GM12878 (cell line): ENCODE results near the gene ANKRD50. TPM values are rescaled to one million over a fixed set of nuclear protein-coding genes. Genes with fewer than 3 reads are reported as not detected.

ENCODE experiments used
- ATAC-seq: fragments of 200-7000 bp; cut with Tn5 transposase; 3 replicates; pipeline ENCODE4 v1.9.1; 2020; ENCODE audit warnings: mild to moderate bottlenecking, moderate library complexity
- BruUV-seq: library from RNA; stranded (reverse); fragments of 400-500 nt; replicated peaks from 2 replicates; lab custom pipeline; 2021; lab: Mats Ljungman, UMichigan
- CTCF ChIA-PET: fragments of 300-600 bp; sonication (Branson Sonifier 250); formaldehyde crosslinking; extraction: SDS; loops from one replicate; lab custom pipeline; 2021; ENCODE audit warnings: inconsistent platforms; lab: Yijun Ruan, JAX
- POLR2A ChIA-PET: fragments of 350-600 bp; formaldehyde crosslinking; extraction: SDS; loops from one replicate; lab custom pipeline; 2021; ENCODE audit warnings: inconsistent platforms; lab: Charles Lee
- RAD21 ChIA-PET: fragments of 300-600 bp; sonication (Branson Sonifier 250); formaldehyde crosslinking; loops from one replicate; lab custom pipeline; 2023; ENCODE audit warnings: antibody characterized with exemption; ENCODE audit not compliant: unreplicated experiment; lab: Charles Lee
- SMC1A ChIA-PET: fragments of 300-600 bp; sonication (Branson Sonifier 250); formaldehyde crosslinking; loops from one replicate; lab custom pipeline; 2023; ENCODE audit not compliant: unreplicated experiment, uncharacterized antibody; lab: Charles Lee
- DNase-seq: peaks from one replicate; pipeline ENCODE4 v3.0.0-alpha.2; 2011; ENCODE audit warnings: low read depth, low spot score
- FAIRE-seq: peaks from 3 replicates; lab custom pipeline; 2011; peaks lifted over from hg19 to GRCh38; lab: Jason Lieb, UNC
- H2AFZ ChIP-seq: 2 replicates; pipeline ENCODE4 v1.6.0; 2011; ENCODE audit warnings: low read depth, low read length, control low read depth; ENCODE audit not compliant: control insufficient read depth
- H3K27ac ChIP-seq: 2 replicates; pipeline ENCODE4 v1.5.1; 2011; ENCODE audit warnings: control low read depth; ENCODE audit not compliant: control insufficient read depth, insufficient read depth
- H3K27me3 ChIP-seq, 2 experiments: replicated peaks in 1 of 2; 2 replicates each; pipeline versions ENCODE4 v1.6.0 to v1.6.1; 2011; ENCODE audit warnings: low read length in 1 of 2; ENCODE audit not compliant: control insufficient read depth in 2 of 2, insufficient read depth in 2 of 2
- H3K36me3 ChIP-seq, 2 experiments: 2 replicates each; pipeline ENCODE4 v1.5.1; 2011; ENCODE audit warnings: low read length in 1 of 2; ENCODE audit not compliant: control insufficient read depth in 2 of 2, insufficient read depth in 2 of 2
- H3K4me1 ChIP-seq: 2 replicates; pipeline ENCODE4 v1.6.1; 2011; ENCODE audit warnings: mild to moderate bottlenecking, low read length, moderate library complexity, mixed read lengths; ENCODE audit not compliant: control insufficient read depth, insufficient read depth
- H3K4me2 ChIP-seq: 2 replicates; pipeline ENCODE4 v1.6.0; 2011; ENCODE audit warnings: control low read depth; ENCODE audit not compliant: control insufficient read depth, insufficient read depth
- H3K4me3 ChIP-seq: fragments of 200-600 bp; sonication (generic); 2 replicates; pipeline ENCODE4 v1.5.1; 2016
- H3K79me2 ChIP-seq: 2 replicates; pipeline ENCODE4 v1.6.0; 2011; ENCODE audit warnings: low read length; ENCODE audit not compliant: control insufficient read depth, insufficient read depth
- H3K9ac ChIP-seq: 2 replicates; pipeline ENCODE4 v1.8.0; 2011; ENCODE audit warnings: low read length, control low read depth, mixed read lengths; ENCODE audit not compliant: control insufficient read depth, insufficient read depth
- H3K9me3 ChIP-seq: replicated peaks from 3 replicates; pipeline ENCODE4 v1.5.1; 2011; ENCODE audit warnings: mild to moderate bottlenecking, low read length; ENCODE audit not compliant: control insufficient read depth, insufficient read depth
- H4K20me1 ChIP-seq: 2 replicates; pipeline ENCODE4 v1.6.0; 2011; ENCODE audit not compliant: control insufficient read depth, insufficient read depth
- BCLAF1 ChIP-seq: fragments of 450-650 bp; IDR thresholded peaks from 2 replicates; pipeline ENCODE4 v1.6.1; 2017; ENCODE audit warnings: antibody characterized with exemption, mild to moderate bottlenecking, moderate library complexity
- CHD2 ChIP-seq: IDR thresholded peaks from 2 replicates; pipeline ENCODE4 v1.6.1; 2011; ENCODE audit warnings: low read depth, low read length, improper control_type of control experiment, borderline replicate concordance
- CHD4 ChIP-seq: fragments of 200-600 bp; sonication (generic); IDR thresholded peaks from 2 replicates; pipeline ENCODE4 v1.6.1; 2016; ENCODE audit warnings: mild to moderate bottlenecking
- NFIC ChIP-seq: IDR thresholded peaks from 2 replicates; pipeline ENCODE4 v1.6.1; 2012; ENCODE audit warnings: low read depth, mild to moderate bottlenecking, inconsistent platforms, low read length, moderate library complexity
- NR2F1 ChIP-seq: fragments of 450-650 bp; conservative IDR thresholded peaks from 2 replicates; pipeline ENCODE4 v1.6.1; 2017; ENCODE audit warnings: mild to moderate bottlenecking
- RAD21 ChIP-seq: IDR thresholded peaks from 2 replicates; pipeline ENCODE4 v1.6.1; 2011; ENCODE audit warnings: mild to moderate bottlenecking, low read depth, low read length, moderate library complexity; ENCODE audit not compliant: insufficient read depth
- SIN3A ChIP-seq: IDR thresholded peaks from 2 replicates; pipeline ENCODE4 v1.6.1; 2012; ENCODE audit warnings: low read depth, low read length, improper control_type of control experiment
- ZBTB4 ChIP-seq: fragments of 450-650 bp; formaldehyde crosslinking; IDR thresholded peaks from 2 replicates; pipeline ENCODE4 v1.4.0; 2022; ENCODE audit warnings: mild to moderate bottlenecking, moderate library complexity
- WGBS: methylation state at CpG from one replicate; pipeline ENCODE4 v1.1.6; 2016; ENCODE audit warnings: low lambda C conversion rate; ENCODE audit not compliant: insufficient replicate concordance, insufficient coverage; ENCODE audit errors: missing lambda C conversion rate; 5-methylcytosine and 5-hydroxymethylcytosine counted together
- in situ Hi-C: fragments of 300-500 bp; cut with MboI; formaldehyde crosslinking; loops from 9 replicates; pipeline ENCODE4 v1.14.3; 2018; ENCODE audit warnings: mixed read lengths
- intact Hi-C: fragments of 100-400 bp; cut with micrococcal nuclease; formaldehyde crosslinking; loops from one replicate; pipeline ENCODE4 v1.14.2; 2022; ENCODE audit not compliant: unreplicated experiment
- polyA plus RNA-seq, 11 experiments: library from polyadenylated mRNA; depleted of rRNA in 4 of 11; unstranded in 6 of 11; stranded (reverse) in 5 of 11; fragments of >200 nt; fragmentation: Nextera tagmentation in 4 of 11; fragmentation: Illumina TruSeq in 1 of 11; extraction: Ambion mirVana in 4 of 11; extraction: Trizol in 1 of 11; gene quantifications; 1 replicate in 1 of 11; 2 replicates in 10 of 11; pipeline versions ENCODE4 v1.2.1 to v1.2.3, GENCODE V29; 2011 to 2016; ENCODE audit warnings: inconsistent platforms in 2 of 11, missing spikeins in 2 of 11, low read depth in 1 of 11
- total RNA-seq, 4 experiments: library from RNA; depleted of rRNA in 3 of 4; stranded (reverse); fragments of >200 nt in 3 of 4; fragmentation: Illumina TruSeq in 1 of 4; extraction: Trizol in 1 of 4; gene quantifications; 2 replicates each; pipeline versions ENCODE4 v1.2.1 to v1.2.3, GENCODE V29; 2013 to 2021
- TF ChIP-seq, protein P1 (sequence below): IDR thresholded peaks from 2 replicates; pipeline ENCODE4 v1.6.1; 2012; ENCODE audit warnings: improper control_type of control experiment, low read depth, low read length; ENCODE audit not compliant: insufficient replicate concordance

ANKRD50 gene
- total and polyA plus RNA-seq, 10 of the 15 experiments (the other 5 are each of a cell fraction or from before 2014, with no cell fraction given), result under 0.01 to 0.10 (median 0.03) TPM; not detected in 1

DNA sequence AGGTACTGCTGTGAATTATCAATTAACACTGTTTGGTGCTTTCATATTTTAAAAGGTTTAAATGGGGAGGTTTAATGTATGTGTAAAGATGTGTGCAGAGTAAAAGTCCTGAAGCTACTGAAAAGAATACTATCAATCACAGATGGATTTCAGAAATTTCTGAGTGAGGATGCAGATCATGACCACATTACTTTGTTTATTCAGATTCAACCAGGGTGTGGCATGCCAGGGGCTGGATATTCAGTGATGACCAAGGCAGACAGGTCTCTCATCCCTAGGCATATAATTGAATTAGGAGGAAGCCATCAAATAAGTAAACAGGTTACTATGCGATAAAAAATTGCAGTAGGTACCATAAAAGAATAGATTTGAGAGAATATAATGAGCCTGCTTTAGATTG lies 28.0 kb upstream of the ANKRD50 start:
- BruUV-seq, result no TSS peak
- H3K79me2 ChIP-seq, result no peaks in the 10 kb centered on the region
- no peaks in the 10 kb centered on the region for H3K36me3 ChIP-seq
- ATAC-seq (no peak), FAIRE-seq (no peak), DNase-seq (no peak)
- RAD21 ChIA-PET, result no interaction called here
- no peak overlapping the region for H3K9ac ChIP-seq
- H2AFZ ChIP-seq, result no peak overlapping the region
- no peaks in the 10 kb centered on the region for H3K27me3 ChIP-seq
- H3K9me3 ChIP-seq, result no peaks in the 10 kb centered on the region
- no peak overlapping the region for H3K27ac ChIP-seq
- H3K4me1 ChIP-seq, result no peaks in the 10 kb centered on the region
- POLR2A ChIA-PET, result no interaction called here
- intact Hi-C loops, result no loop called here
- H4K20me1 ChIP-seq, result no peaks in the 10 kb centered on the region
- 45% methylated on average over 1 of the region's 1 CpG for WGBS
- CTCF ChIA-PET, result no interaction called here
- in situ Hi-C loops, result no loop called here
- no peak overlapping the region for H3K4me2 ChIP-seq
- H3K4me3 ChIP-seq, result no peak overlapping the region
- SMC1A ChIA-PET, result no interaction called here
- TF ChIP-seq SIN3A (no peak), BCLAF1 (no peak), NR2F1 (no peak), ZBTB4 (CRISPR knock-in tag) (no peak), CHD2 (no peak), NFIC (no peak), RAD21 (no peak), CHD4 (no peak)
- TF ChIP-seq, protein P1, sequence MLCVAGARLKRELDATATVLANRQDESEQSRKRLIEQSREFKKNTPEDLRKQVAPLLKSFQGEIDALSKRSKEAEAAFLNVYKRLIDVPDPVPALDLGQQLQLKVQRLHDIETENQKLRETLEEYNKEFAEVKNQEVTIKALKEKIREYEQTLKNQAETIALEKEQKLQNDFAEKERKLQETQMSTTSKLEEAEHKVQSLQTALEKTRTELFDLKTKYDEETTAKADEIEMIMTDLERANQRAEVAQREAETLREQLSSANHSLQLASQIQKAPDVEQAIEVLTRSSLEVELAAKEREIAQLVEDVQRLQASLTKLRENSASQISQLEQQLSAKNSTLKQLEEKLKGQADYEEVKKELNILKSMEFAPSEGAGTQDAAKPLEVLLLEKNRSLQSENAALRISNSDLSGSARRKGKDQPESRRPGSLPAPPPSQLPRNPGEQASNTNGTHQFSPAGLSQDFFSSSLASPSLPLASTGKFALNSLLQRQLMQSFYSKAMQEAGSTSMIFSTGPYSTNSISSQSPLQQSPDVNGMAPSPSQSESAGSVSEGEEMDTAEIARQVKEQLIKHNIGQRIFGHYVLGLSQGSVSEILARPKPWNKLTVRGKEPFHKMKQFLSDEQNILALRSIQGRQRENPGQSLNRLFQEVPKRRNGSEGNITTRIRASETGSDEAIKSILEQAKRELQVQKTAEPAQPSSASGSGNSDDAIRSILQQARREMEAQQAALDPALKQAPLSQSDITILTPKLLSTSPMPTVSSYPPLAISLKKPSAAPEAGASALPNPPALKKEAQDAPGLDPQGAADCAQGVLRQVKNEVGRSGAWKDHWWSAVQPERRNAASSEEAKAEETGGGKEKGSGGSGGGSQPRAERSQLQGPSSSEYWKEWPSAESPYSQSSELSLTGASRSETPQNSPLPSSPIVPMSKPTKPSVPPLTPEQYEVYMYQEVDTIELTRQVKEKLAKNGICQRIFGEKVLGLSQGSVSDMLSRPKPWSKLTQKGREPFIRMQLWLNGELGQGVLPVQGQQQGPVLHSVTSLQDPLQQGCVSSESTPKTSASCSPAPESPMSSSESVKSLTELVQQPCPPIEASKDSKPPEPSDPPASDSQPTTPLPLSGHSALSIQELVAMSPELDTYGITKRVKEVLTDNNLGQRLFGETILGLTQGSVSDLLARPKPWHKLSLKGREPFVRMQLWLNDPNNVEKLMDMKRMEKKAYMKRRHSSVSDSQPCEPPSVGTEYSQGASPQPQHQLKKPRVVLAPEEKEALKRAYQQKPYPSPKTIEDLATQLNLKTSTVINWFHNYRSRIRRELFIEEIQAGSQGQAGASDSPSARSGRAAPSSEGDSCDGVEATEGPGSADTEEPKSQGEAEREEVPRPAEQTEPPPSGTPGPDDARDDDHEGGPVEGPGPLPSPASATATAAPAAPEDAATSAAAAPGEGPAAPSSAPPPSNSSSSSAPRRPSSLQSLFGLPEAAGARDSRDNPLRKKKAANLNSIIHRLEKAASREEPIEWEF, result no peak
